ENCODE measurements around the gene PSMF1. TPM values are rescaled to one million over a fixed set of nuclear protein-coding genes. Genes with fewer than 3 reads are reported as not detected.

The PSMF1 gene
- total RNA-seq, 4 donors from 2014 or later: 11.5 to 91.6 (median 54.5) TPM

DNA sequence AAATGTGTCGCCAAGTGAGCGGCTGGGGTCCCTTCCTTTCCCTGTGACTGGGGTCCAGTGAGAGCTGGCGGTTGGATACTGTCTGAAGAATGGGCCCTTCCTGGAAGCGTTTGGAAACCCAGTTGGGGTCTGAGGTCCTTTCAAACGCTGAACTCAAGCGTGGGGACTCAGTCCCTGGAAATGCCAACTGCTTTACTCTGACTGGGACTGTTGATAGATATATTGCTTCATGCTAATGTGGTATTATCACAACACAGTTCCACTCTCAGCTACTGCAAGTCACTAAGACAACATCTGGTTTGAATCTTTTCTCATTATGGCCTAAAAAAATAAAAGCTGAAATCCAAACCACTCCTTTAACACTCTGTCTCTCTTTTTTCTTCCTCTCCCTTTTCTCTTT, 23.7 kb upstream of the PSMF1 start:
- no peak overlapping the region for H3K27ac ChIP-seq
- intact Hi-C loops (cut with DNase I; ENCODE audit: low total_unique reads): no loop called here
- no peaks in the 10 kb centered on the region for H3K36me3 ChIP-seq
- TF ChIP-seq POLR2A (IDR thresholded peaks at IDR 0.05): no peak
- TF ChIP-seq, protein P1, sequence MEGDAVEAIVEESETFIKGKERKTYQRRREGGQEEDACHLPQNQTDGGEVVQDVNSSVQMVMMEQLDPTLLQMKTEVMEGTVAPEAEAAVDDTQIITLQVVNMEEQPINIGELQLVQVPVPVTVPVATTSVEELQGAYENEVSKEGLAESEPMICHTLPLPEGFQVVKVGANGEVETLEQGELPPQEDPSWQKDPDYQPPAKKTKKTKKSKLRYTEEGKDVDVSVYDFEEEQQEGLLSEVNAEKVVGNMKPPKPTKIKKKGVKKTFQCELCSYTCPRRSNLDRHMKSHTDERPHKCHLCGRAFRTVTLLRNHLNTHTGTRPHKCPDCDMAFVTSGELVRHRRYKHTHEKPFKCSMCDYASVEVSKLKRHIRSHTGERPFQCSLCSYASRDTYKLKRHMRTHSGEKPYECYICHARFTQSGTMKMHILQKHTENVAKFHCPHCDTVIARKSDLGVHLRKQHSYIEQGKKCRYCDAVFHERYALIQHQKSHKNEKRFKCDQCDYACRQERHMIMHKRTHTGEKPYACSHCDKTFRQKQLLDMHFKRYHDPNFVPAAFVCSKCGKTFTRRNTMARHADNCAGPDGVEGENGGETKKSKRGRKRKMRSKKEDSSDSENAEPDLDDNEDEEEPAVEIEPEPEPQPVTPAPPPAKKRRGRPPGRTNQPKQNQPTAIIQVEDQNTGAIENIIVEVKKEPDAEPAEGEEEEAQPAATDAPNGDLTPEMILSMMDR (IDR thresholded peaks at IDR 0.05): no peak
- H3K4me1 ChIP-seq: no peaks in the 10 kb centered on the region
- DNase-seq: no peak
- H3K4me3 ChIP-seq: no peak overlapping the region
- no peaks in the 10 kb centered on the region for H3K27me3 ChIP-seq
- peaks cover 0 to 9% of the 10 kb centered on the region in 2 donors for H3K9me3 ChIP-seq

DNA sequence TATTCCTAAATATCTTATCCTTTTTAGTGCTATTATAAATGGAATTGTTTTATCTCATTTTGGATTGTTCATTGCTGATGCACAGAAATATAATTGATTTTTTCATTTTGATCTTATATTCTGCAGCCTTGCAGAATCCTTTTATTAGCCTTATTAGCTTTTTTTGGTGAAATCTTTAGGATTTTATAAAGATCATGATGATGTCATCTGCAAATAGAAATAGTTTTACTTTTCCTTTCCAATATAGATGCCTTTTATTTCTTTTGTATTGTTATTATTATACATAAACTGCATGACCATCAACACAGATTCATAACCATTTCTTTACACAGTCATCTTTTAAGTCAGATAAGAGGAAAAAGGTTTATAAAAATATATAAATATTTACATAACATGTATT, 16.9 kb upstream of the PSMF1 start:
- intact Hi-C loops (cut with DNase I; ENCODE audit: low total_unique reads): no loop called here
- no peak for TF ChIP-seq POLR2A (IDR thresholded peaks at IDR 0.05)
- TF ChIP-seq, protein P1 (IDR thresholded peaks at IDR 0.05): no peak
- no peak overlapping the region for H3K27ac ChIP-seq

DNA sequence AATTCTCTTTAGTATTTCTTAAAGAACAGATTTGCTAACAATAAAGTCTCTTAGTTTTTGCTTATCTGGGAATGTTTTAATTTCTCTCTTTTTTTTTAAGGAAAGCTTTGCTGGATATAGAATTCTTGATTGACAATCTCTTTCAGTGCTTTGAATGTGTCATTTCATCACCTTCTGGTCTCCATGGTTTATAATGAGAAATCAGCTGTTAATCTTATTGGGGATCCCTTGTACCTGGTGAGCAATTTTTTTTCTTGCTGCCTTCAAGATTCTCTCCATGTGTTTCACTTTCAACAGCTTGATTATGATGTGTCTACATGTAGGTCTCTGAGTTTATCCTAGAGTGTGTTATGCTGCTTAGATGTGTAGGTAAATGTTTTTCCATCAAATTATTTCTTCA, 16.4 kb upstream of the PSMF1 start:
- no peak for DNase-seq
- intact Hi-C loops (cut with DNase I; ENCODE audit: low total_unique reads): no loop called here
- H3K9me3 ChIP-seq: peaks cover 0 to 9% of the 10 kb centered on the region in 2 donors

More for the DNA sequence above, 16.9 kb upstream of the PSMF1 start:
- DNase-seq: no peak
- no peaks in the 10 kb centered on the region for H3K4me1 ChIP-seq
- no peaks in the 10 kb centered on the region for H3K27me3 ChIP-seq
- peaks cover 0 to 9% of the 10 kb centered on the region in 2 donors for H3K9me3 ChIP-seq
- no peak overlapping the region for H3K4me3 ChIP-seq
- no peaks in the 10 kb centered on the region for H3K36me3 ChIP-seq

GRCh38 chr20:1103751-1104150, 14.7 kb upstream of the PSMF1 start:
- no peak for DNase-seq
- Histone ChIP-seq H3K4me1 (no peaks in the 10 kb centered on the region), H3K27me3 (no peaks in the 10 kb centered on the region), H3K36me3 (no peaks in the 10 kb centered on the region), H3K9me3 (peaks cover 0 to under 1% of the 10 kb centered on the region in 2 donors), H3K27ac (no peak overlapping the region), H3K4me3 (no peak overlapping the region)
- intact Hi-C loops (cut with DNase I; ENCODE audit: low total_unique reads): no loop called here
- TF ChIP-seq, protein P1 (IDR thresholded peaks at IDR 0.05): no peak
- TF ChIP-seq POLR2A (IDR thresholded peaks at IDR 0.05): no peak

More for the DNA sequence above, 16.4 kb upstream of the PSMF1 start:
- Histone ChIP-seq H3K27me3 (no peaks in the 10 kb centered on the region), H3K36me3 (no peaks in the 10 kb centered on the region), H3K27ac (no peak overlapping the region), H3K4me3 (no peak overlapping the region), H3K4me1 (no peaks in the 10 kb centered on the region)
- TF ChIP-seq POLR2A (IDR thresholded peaks at IDR 0.05): no peak
- TF ChIP-seq, protein P1 (IDR thresholded peaks at IDR 0.05): no peak

DNA sequence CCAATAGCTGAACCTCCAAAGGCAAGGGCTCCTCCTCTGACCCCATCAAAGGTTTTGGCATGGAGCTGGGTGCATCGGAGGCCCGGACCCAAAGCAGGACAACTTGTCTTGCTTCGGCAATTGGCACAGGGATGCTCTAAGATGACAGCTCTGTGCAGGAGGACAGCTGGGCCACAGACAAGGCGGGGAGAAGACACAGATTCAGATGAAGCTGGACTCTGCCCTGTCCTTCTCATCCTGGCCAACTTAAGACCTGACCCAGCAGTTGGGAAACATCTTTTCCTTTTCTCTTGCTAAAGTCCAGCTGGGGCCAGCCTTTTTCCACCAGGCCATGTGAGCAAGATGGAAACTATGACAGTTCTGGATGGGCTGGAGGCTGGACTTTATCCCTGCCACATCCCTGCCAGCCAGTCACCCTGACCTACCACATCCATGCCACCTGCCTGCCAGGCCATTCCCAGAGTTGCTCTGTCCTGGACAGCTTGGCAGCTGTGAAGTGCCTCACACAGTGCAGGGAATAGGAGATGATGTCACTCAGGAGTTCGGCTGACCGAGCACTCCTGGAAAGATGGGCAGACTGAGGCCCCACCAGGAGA, 12.7 kb upstream of the PSMF1 start:
- no peaks in the 10 kb centered on the region for H3K36me3 ChIP-seq
- DNase-seq: no peak
- no peak overlapping the region for H3K4me3 ChIP-seq
- H3K27ac ChIP-seq: no peak overlapping the region
- intact Hi-C loops (cut with DNase I; ENCODE audit: low total_unique reads): no loop called here
- no peaks in the 10 kb centered on the region for H3K4me1 ChIP-seq
- no peaks in the 10 kb centered on the region for H3K27me3 ChIP-seq
- no peaks in the 10 kb centered on the region for H3K9me3 ChIP-seq
- TF ChIP-seq, protein P1 (IDR thresholded peaks at IDR 0.05): no peak
- no peak for TF ChIP-seq POLR2A (IDR thresholded peaks at IDR 0.05)
